ENCODE results near the gene HMSD. TPM values are rescaled to one million over a fixed set of nuclear protein-coding genes. Genes with fewer than 3 reads are reported as not detected.
"Not testable (repeated sequence)": the region's sequence is repeated elsewhere in the genome, so short reads cannot be mapped to it uniquely, and the experiment has no call there.

The HMSD gene
- 0.50 and 0.81 TPM in 2 replicates for total RNA-seq (2014; rRNA removed; shearing (Covaris generic))
- 0.42 and 2.0 TPM in 2 replicates for polyA plus RNA-seq (2014; cell fraction: nucleus; rRNA removed)

GRCh38 chr18:63949068-63949737, at the start of gene HMSD:
TSS of gene HMSD (plus strand) at chr18:63949301. CDS start at chr18:63953456, 4,155 bp downstream.
- peak; percentile 55 for DNase-seq (ENCODE audit: extremely low read depth, low read depth)

- no peak for DNase-seq (ENCODE audit: extremely low read depth, low read depth)
Observed at GRCh38 chr18:63903851-63904570, 45.1 kb upstream of the HMSD start.

GRCh38 chr18:63904694-63905093, 44.4 kb upstream of the HMSD start:
- no peak for DNase-seq (ENCODE audit: extremely low read depth, low read depth)

DNA sequence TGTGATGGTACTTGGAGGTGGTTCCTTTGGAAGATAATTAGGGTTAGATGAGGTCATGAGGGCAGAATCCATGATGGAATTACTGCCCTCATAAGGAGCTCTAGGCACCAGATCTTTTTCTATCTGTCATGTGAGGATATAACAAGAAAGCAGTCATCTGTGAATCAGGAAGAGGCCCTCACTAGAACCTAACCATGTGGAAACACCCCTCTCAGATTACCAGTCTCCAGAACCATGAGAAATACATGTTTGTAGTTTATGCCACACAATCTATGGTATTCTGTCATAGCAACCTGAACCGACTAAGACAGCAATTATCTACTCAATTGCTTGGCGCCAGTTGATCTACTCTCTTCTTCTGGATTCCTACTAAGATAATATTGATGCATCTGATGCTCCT, 43.7 kb upstream of the HMSD start:
- DNase-seq (ENCODE audit: extremely low read depth, low read depth): no peak

DNA sequence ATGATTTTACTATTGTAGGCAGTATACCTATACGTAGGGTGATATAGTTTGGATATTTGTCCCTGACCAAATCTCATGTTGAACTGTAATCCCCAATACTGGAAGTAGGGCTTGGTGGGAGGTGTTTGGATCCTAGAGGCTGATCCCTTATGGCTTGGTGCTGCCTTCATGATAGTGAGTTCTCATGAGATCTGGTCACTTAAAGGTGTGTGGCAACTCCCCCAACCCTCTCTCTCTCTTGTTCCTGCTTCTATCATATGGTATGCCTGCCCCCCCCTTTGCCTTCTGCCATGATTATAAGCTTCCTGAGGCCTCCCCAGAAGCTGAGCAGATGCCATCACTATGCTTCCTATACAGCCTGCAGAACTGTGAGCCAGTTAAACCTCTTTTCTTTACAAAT, 43.0 kb upstream of the HMSD start:
- DNase-seq (ENCODE audit: extremely low read depth, low read depth): no peak

GRCh38 chr18:63907664-63908063, 41.4 kb upstream of the HMSD start, which contains the start of gene SERPINB10:
TSS of gene SERPINB10 (plus strand) at chr18:63907958. CDS start at chr18:63915511, 7,553 bp downstream.
- no peak for DNase-seq (ENCODE audit: extremely low read depth, low read depth)

- DNase-seq (ENCODE audit: extremely low read depth, low read depth): no peak
Observed at GRCh38 chr18:63908858-63909257, 40.2 kb upstream of the HMSD start.

DNA sequence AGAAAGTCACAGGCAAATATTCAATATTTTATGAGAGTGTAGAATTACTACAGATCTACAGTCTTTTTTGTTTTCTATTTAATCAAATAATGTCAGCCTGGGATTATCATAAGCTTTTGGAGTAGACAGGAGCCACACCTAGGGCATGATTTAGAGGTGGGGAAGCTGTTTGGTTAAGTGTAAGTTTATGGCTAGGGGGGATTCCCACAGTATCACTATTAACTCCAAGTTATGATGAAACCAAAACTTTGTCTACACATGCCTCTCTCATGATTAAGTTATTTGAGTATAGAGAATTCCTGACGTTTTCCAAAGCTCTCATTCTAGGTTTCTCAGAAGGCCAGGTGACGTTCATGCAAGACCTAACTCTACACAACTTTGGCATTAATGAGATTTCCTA, 39.2 kb upstream of the HMSD start:
- no peak for DNase-seq (ENCODE audit: extremely low read depth, low read depth)

DNA sequence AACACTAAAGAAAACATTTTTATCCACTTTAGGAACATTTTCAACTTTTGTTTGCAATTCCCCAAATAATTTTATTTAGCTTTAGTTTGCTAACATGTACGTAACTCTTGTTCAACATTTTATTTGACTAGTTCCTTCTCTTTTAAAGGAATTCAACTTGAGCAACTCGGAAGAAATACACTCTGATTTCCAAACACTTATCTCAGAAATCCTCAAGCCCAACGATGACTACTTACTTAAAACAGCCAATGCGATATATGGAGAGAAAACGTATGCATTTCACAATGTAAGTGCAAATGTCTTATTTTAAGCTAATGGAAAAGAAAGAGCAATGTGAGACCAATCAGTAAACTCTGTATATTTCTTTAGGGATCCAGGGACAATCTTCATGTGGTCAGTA, 31.3 kb upstream of the HMSD start:
- DNase-seq (ENCODE audit: extremely low read depth, low read depth): no peak

DNA sequence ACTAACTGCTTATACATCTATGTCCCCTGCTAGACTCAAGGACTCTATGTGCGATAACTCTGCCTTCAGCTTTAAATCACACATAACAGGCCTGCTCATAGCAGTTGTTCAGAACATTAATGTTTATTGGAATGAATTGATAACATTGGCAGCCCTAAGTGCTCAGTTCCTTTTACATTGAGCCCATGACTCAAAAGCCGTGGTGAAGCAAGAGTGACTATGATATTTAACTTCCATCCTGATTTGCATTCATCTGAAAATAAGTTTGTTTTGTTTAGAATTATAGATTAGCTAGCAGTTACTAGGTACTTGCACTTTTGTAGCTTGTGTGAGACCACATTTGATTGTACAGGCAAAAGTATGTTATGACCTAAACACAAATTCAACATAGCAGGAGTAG, 27.1 kb upstream of the HMSD start:
- DNase-seq (ENCODE audit: extremely low read depth, low read depth): no peak

DNA sequence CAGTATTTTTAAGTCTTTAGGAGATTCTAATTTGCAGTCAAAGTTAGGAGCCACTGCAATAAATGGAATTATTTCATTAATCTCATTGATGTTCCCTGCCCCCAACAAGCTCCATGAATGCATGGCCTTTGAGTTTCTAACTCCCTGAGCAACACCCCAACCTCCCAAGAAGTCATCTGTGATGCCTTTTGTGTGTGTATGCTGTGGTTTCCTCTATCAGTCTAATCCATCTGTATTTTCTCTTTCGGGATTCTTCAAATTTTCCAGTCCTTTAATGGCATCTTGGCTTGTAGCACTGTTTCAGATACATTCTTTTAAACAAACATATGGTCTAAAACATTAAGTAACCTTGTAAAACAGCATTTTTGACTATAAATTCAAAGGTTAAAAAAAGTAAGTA, 24.6 kb upstream of the HMSD start:
- no peak for DNase-seq (ENCODE audit: extremely low read depth, low read depth)

DNA sequence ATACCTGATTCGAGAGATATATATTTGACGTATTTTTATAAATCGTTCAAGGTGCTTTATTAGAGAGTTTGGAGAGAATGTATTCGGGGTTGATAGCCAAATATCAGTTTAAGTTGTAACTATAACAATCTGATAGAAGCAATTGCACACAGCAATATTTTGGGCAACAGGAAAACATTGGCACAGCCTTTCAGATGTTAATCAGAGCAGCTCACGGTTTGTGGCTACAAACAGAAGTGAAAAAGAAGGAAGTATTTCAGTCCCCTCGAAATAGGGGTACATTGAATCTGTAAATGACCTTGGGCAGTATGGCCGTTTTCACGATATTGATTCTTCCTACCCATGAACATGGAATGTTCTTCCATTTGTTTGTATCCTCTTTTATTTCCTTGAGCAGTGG, 20.8 kb upstream of the HMSD start:
- no peak for DNase-seq (ENCODE audit: extremely low read depth, low read depth)

- not testable (repeated sequence) for DNase-seq (ENCODE audit: extremely low read depth, low read depth)
Observed at GRCh38 chr18:63929369-63929768, 19.7 kb upstream of the HMSD start.

DNA sequence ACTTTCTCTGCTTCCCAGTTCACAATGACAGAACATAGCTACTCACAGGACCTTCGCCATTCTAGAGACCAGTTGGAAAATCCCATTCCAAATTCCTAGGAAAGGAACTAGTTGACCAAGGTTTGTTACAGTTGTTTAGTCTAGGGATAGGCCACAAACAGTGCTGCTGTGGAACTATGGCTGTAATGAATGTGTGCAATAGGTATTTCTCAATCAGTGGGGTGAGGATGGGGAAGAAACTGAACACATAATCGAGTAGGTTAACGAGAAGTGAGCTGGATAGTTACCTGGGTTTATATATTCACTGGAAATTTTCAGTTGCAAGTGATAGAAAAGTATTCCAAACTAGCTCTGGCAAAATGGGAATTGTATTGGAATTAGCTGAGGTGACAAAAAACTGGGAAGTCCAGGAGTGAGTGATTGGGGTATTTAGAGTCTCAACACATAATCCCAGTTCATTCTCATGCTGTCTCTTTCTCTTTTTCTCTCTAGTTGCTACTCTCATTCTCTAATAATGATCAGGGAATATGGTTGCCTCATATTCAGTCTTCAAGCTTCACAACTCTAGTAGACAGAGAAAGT, 18.2 kb upstream of the HMSD start:
- DNase-seq (ENCODE audit: extremely low read depth, low read depth): no peak

DNA sequence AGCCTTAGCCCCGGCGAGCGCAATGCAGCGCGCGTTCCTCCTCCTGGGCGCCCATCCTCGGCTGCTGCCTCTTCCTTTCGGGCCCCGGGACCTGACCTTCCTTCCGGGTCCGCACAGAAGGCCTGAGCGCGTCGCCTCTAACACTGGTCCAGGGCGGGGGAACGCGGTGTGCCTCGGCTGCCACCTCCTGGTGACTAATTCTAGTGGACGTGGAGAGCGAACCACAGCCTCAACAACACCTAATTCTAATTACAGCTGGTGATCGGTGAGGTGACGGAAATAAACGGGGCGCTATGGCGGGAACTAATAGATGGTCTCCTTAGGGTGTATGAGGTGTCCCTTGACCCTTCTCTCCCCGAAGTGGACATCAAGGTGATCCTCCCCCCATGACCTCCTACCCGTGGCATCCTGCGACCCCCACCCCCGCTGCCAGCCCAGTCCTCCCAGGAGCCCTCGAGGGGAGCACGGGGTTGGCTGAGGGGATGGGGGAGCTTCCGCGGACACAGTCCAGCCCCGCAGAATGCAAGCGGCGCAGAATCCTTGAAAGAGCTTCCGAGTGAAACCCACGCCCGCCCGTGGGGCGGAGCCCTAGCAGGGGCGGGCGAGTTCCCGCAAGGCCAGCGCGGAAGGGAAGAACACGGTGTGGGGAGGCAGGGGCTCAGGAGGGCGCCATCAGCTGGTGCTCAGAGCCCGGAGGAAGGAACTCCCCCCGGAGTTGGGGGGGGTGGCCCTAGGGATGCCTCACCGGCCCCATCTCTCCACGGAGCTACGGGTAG, 12.8 kb upstream of the HMSD start:
- peak; percentile 82 for DNase-seq (ENCODE audit: extremely low read depth, low read depth)

- no peak for DNase-seq (ENCODE audit: extremely low read depth, low read depth)
Observed at GRCh38 chr18:63936932-63937393, 12.1 kb upstream of the HMSD start.

GRCh38 chr18:63940008-63940407, 9.1 kb upstream of the HMSD start:
- DNase-seq (ENCODE audit: extremely low read depth, low read depth): no peak

GRCh38 chr18:63940543-63941050, 8.5 kb upstream of the HMSD start:
- DNase-seq (ENCODE audit: extremely low read depth, low read depth): not testable (repeated sequence)

DNA sequence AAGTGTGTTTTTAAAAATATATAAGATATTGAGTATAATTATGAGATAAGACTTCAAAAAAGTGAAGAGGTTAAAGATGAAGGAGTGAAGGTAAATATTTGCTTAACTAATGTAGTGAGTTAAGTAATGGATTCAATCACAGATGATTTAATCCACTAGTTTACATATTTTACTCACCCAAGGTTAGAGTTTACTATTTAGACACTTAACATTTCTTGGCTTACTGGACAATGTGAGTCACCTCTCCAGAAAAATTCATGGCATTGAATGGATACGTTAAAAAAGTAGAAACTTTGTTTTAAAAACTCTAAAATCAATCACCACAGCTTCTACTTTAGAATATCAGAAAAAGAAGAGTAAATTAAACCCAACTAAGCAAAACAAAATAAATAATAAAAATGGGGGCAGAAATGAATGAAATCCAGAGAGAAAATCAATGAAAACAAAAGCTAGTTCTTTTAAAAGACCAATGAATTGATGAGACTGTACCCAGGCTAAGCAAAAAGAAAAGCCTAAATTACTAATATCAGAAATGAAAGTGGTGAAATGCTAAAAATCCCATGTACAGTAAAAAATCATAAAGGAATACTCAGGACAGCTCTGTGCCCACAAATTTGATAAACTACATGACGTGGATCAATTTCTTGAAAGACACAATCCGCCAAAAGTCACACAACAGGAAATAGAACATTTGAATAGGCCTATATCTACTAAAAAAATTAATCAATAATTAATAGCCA, 1.9 kb upstream of the HMSD start:
- no peak for DNase-seq (ENCODE audit: extremely low read depth, low read depth)

DNA sequence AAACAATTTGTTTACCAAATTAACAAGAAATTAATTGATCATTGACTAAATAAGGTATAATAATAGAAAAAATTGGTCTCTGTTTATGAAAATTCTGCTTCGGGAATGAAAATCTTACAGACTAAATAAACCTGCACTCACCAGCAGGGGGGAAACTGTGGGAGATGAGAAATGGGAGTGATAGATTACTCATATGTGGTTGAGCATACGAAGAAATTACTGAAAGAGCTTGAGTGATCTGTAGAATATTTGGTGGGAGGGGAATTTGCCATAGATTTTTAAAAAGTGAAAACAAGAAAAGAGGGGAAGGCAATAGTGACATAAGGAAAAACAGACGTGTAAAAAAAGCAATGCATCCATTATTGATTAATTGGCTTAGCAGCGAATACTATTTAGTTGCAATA, 2.2 kb downstream of the HMSD start:
- DNase-seq (ENCODE audit: extremely low read depth, low read depth): no peak

Measured in NCI-H460 (cell line).